A549 (cell line): ENCODE results near the gene MED27. TPM values are rescaled to one million over a fixed set of nuclear protein-coding genes. Genes with fewer than 3 reads are reported as not detected.

Source experiments
- ATAC-seq, 2 experiments: fragments of 200-7000 bp in 1 of 2; fragments of >200 bp in 1 of 2; cut with Nextera tagmentation in 1 of 2; cut with Tn5 transposase in 1 of 2; 3 replicates each; pipeline versions ENCODE4 v1.8.0 to v1.9.1; 2018 to 2020; ENCODE audit warnings: mild to moderate bottlenecking in 1 of 2, moderate library complexity in 1 of 2
- CTCF ChIA-PET: fragments of 300-600 bp; sonication (Branson Sonifier 250); formaldehyde crosslinking; extraction: SDS; loops from one replicate; lab custom pipeline; 2021; ENCODE audit warnings: antibody characterized with exemption, inconsistent platforms; lab: Yijun Ruan, JAX
- POLR2A ChIA-PET: fragments of 350-600 bp; formaldehyde crosslinking; extraction: SDS; loops from one replicate; lab custom pipeline; 2021; ENCODE audit warnings: antibody characterized with exemption, inconsistent platforms; lab: Yijun Ruan, JAX
- DNase-seq, 2 experiments: peaks; one replicate each; pipeline versions ENCODE4 v3.0.0 to v3.0.0-alpha.2; 2011 to 2016; ENCODE audit warnings: low read depth in 1 of 2, low spot score in 1 of 2
- FAIRE-seq: peaks from 2 replicates; lab custom pipeline; 2011; peaks lifted over from hg19 to GRCh38; lab: Jason Lieb, UNC
- H3K27ac ChIP-seq, 2 experiments: fragments of >200 bp; sonication (Bioruptor Twin); formaldehyde crosslinking; 3 replicates each; pipeline ENCODE4 v1.5.1; 2016 to 2017
- H3K4me1 ChIP-seq: fragments of >200 bp; sonication (Bioruptor Twin); formaldehyde crosslinking; 3 replicates; pipeline ENCODE4 v1.6.1; 2016
- H3K4me2 ChIP-seq: fragments of >200 bp; sonication (Bioruptor Twin); formaldehyde crosslinking; 3 replicates; pipeline ENCODE4 v1.6.1; 2016
- H3K4me3 ChIP-seq: fragments of >200 bp; sonication (Bioruptor Twin); formaldehyde crosslinking; 3 replicates; pipeline ENCODE4 v1.5.1; 2016
- H3K9me3 ChIP-seq: fragments of >200 bp; sonication (Bioruptor Twin); formaldehyde crosslinking; 3 replicates; pipeline ENCODE4 v1.6.1; 2016
- CEBPB ChIP-seq, 2 experiments: fragments of >200 bp in 1 of 2; sonication (Bioruptor Twin) in 1 of 2; formaldehyde crosslinking in 1 of 2; IDR thresholded peaks; 2 replicates each; pipeline ENCODE4 v1.6.1; 2012 to 2016
- EHF ChIP-seq: fragments of 250-450 bp; sonication (Bioruptor Pico); IDR thresholded peaks from 2 replicates; pipeline ENCODE4 v1.5.0; 2020; ENCODE audit warnings: mild to moderate bottlenecking
- EHMT2 ChIP-seq: fragments of 200-600 bp; sonication (generic); IDR thresholded peaks from 2 replicates; pipeline ENCODE4 v1.6.1; 2016; ENCODE audit warnings: antibody characterized with exemption, low read depth, mild to moderate bottlenecking, moderate library complexity
- FOSB ChIP-seq: fragments of 250-450 bp; sonication (Bioruptor Pico); IDR thresholded peaks from 2 replicates; pipeline ENCODE4 v1.5.0; 2020; ENCODE audit warnings: mild to moderate bottlenecking, moderate library complexity
- HEYL ChIP-seq: fragments of 250-450 bp; sonication (Bioruptor Pico); IDR thresholded peaks from 2 replicates; pipeline ENCODE4 v1.8.0; 2021; ENCODE audit warnings: mild to moderate bottlenecking, moderate library complexity
- HOXB13 ChIP-seq: fragments of 250-450 bp; sonication (Bioruptor Pico); IDR thresholded peaks from 2 replicates; pipeline ENCODE4 v1.5.0; 2020; ENCODE audit warnings: low read depth, mild to moderate bottlenecking, moderate library complexity
- JUN ChIP-seq, 2 experiments: fragments of >200 bp; sonication (Bioruptor Twin); formaldehyde crosslinking; IDR thresholded peaks; 2 replicates in 1 of 2; 3 replicates in 1 of 2; pipeline ENCODE4 v1.6.1; 2016 to 2017
- MAZ ChIP-seq: fragments of 150-350 bp; IDR thresholded peaks from 2 replicates; pipeline ENCODE4 v1.6.1; 2014; ENCODE audit warnings: antibody characterized with exemption, low read depth, low read length, borderline replicate concordance
- POLR2A ChIP-seq: IDR thresholded peaks from 2 replicates; pipeline ENCODE4 v1.6.1; 2012; ENCODE audit warnings: mild to moderate bottlenecking, low read length
- RARB ChIP-seq: fragments of 250-450 bp; sonication (Bioruptor Pico); IDR thresholded peaks from 2 replicates; pipeline ENCODE4 v1.8.0; 2021; ENCODE audit warnings: mild to moderate bottlenecking, moderate library complexity
- RFX5 ChIP-seq: fragments of 450-650 bp; IDR thresholded peaks from 2 replicates; pipeline ENCODE4 v1.7.1; 2014; ENCODE audit warnings: antibody characterized with exemption, mild to moderate bottlenecking, moderate library complexity
- TP53 ChIP-seq: fragments of 250-450 bp; sonication (Bioruptor Pico); IDR thresholded peaks from 2 replicates; pipeline ENCODE4 v1.5.0; 2021; ENCODE audit warnings: mild to moderate bottlenecking, moderate library complexity
- ZC3H11A ChIP-seq: fragments of 450-650 bp; IDR thresholded peaks from 2 replicates; pipeline ENCODE4 v1.6.1; 2014; ENCODE audit warnings: antibody characterized with exemption, mild to moderate bottlenecking
- ZFP36 ChIP-seq: fragments of 450-650 bp; IDR thresholded peaks from 2 replicates; pipeline ENCODE4 v1.6.1; 2014; ENCODE audit warnings: borderline replicate concordance; ENCODE audit not compliant: partially characterized antibody
- ZSCAN20 ChIP-seq: fragments of 250-450 bp; sonication (Bioruptor Pico); IDR thresholded peaks from 2 replicates; pipeline ENCODE4 v1.8.0; 2022; ENCODE audit warnings: mild to moderate bottlenecking, moderate library complexity
- WGBS: methylation state at CpG from one replicate; pipeline ENCODE4 v1.1.6; 2017; ENCODE audit errors: missing lambda C conversion rate; 5-methylcytosine and 5-hydroxymethylcytosine counted together
- polyA plus RNA-seq, 4 experiments: library from polyadenylated mRNA; depleted of rRNA in 3 of 4; stranded (reverse); fragments of >200 nt; fragmentation: RNase III in 1 of 4; extraction: RNeasy Plus Mini Kit Qiagen cat#74134 plus additional on column Dnase treatment in 1 of 4; gene quantifications; 2 replicates in 3 of 4; 3 replicates in 1 of 4; pipeline ENCODE4 v1.2.3, GENCODE V29; 2011 to 2017
- TF ChIP-seq, protein P1 (sequence below): IDR thresholded peaks from 2 replicates; pipeline ENCODE4 v1.6.1; 2012
- TF ChIP-seq, protein P2 (sequence below): fragments of 250-450 bp; sonication (Bioruptor Pico); IDR thresholded peaks from 2 replicates; pipeline ENCODE4 v1.5.0; 2021; ENCODE audit warnings: mild to moderate bottlenecking, moderate library complexity, borderline replicate concordance
- TF ChIP-seq, protein P3 (sequence below): IDR thresholded peaks from 2 replicates; pipeline ENCODE4 v1.6.1; 2012

The MED27 gene
- polyA plus RNA-seq, 2 of the 4 experiments (the other 2 are of a cell fraction): 24.2 to 37.8 TPM

DNA sequence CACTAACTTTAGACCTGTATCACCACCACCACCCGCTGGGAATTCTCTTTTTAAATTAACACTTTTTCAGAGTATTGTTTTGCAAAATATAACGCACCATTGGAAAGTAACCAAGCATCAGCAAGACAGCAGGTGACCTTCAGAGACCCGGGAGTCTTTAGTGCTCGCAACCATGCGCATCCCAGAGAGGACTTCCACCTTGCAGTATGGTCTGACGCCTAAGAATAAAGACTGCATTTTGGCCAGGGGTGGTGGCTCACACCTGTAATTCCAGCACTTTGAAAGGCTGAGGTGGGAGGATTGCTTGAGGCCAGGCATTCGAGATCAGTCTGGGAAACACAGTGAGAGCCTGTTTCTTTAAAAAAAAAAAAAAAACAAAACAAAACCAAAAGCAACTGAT, 113.8 kb downstream of the MED27 start:
- ChIA-PET CTCF (interaction anchor here (1.6 kb wide), 1 partner anchor 12 kb away, joined by 4 read pairs; no protein-coding TSS in a partner anchor), POLR2A (no interaction called here)
- peaks cover 3% of the 10 kb centered on the region; the same call in 1 of the 3 replicates for H3K4me1 ChIP-seq
- no peaks in the 10 kb centered on the region for H3K9me3 ChIP-seq
- H3K4me2 ChIP-seq: no peak overlapping the region
- no peak for ATAC-seq
- FAIRE-seq: no peak
- no peak overlapping the region for H3K4me3 ChIP-seq
- H3K27ac ChIP-seq: no peak overlapping the region
- WGBS: 92% methylated on average over 7 of the region's 7 CpGs
- TF ChIP-seq HEYL (no peak), TP53 (CRISPR knock-in tag) (no peak), ZSCAN20 (CRISPR knock-in tag) (no peak), RFX5 (no peak)
- TF ChIP-seq, protein P1, sequence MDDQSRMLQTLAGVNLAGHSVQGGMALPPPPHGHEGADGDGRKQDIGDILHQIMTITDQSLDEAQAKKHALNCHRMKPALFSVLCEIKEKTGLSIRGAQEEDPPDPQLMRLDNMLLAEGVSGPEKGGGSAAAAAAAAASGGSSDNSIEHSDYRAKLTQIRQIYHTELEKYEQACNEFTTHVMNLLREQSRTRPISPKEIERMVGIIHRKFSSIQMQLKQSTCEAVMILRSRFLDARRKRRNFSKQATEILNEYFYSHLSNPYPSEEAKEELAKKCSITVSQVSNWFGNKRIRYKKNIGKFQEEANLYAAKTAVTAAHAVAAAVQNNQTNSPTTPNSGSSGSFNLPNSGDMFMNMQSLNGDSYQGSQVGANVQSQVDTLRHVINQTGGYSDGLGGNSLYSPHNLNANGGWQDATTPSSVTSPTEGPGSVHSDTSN: no peak
- TF ChIP-seq, protein P2, sequence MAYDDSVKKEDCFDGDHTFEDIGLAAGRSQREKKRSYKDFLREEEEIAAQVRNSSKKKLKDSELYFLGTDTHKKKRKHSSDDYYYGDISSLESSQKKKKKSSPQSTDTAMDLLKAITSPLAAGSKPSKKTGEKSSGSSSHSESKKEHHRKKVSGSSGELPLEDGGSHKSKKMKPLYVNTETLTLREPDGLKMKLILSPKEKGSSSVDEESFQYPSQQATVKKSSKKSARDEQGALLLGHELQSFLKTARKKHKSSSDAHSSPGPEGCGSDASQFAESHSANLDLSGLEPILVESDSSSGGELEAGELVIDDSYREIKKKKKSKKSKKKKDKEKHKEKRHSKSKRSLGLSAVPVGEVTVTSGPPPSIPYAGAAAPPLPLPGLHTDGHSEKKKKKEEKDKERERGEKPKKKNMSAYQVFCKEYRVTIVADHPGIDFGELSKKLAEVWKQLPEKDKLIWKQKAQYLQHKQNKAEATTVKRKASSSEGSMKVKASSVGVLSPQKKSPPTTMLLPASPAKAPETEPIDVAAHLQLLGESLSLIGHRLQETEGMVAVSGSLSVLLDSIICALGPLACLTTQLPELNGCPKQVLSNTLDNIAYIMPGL (CRISPR knock-in tag): no peak
- no peak for DNase-seq

DNA sequence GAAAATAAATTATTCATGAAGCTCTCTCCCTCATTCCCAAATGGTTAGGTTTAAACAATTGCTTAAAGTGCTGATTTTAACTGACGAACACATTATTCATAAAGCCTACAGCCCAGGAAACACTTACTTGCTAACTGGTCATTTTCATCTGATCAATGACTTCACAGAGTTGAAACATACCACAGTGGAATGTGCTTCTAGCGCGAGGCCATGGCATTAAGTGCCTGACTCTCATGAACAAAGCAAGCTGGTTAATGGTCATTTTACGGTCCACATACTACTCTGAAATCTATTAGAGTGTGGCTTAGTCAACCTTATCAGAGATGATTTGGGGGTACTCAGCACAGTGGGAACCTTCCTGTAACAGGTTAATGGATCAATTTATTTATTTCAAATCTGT, 114.6 kb downstream of the MED27 start:
- ATAC-seq: no peak
- no peak for FAIRE-seq
- ChIA-PET POLR2A (no interaction called here), CTCF (no interaction called here)
- TF ChIP-seq, protein P1: no peak
- TF ChIP-seq EHMT2 (no peak), EHF (CRISPR knock-in tag) (no peak)
- Histone ChIP-seq H3K4me2 (no peak overlapping the region), H3K4me3 (no peak overlapping the region), H3K4me1 (peaks cover 10% of the 10 kb centered on the region; the same call in 2 of the 3 replicates), H3K9me3 (no peaks in the 10 kb centered on the region), H3K27ac (no peak overlapping the region)
- DNase-seq: no peak
- WGBS: 93% methylated on average over 4 of the region's 4 CpGs

DNA sequence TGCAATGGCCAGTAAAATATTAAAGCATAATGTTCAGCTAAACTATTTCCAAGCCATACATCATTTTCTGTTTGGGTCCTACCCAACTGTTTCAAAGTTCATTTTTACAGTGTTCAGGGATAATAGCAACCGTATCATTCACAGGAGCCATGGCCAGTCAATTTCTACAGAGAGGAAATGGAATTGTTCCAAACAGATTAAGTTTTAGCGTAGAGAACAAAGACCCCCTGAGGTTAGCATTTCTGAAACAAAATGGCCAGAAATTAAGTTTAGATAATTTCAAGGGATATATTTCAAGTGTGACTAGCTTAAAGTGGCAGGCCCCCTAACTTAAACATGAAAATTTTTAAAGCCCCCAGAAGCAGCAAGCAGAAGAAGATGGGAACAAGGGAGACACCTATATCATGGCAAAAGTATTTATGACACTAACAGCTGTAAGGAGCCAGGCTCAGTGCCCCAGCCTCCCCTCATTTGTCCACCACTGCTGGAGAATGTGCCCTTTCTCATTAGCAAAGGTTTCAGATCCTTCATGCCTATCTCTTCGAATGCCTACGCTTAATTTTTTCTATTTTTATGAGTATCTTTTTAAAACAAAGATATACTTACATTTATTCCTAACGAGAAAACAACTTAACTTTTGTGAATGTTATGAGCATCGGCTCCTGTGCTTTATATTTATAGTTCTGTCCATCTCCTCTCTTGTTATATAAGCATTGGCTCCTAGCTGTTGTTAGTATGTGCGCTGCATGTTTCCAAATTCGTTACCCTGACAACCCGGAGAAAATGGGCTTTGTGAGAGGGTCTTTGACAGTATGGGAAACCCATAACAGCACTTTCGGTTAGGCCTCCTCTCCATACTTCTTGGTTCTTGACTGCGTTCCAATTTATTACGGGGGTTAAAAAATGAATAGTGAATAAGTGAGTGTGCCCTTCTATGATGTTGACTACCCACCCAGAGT, 116.3 kb downstream of the MED27 start:
- H3K27ac ChIP-seq: no peak overlapping the region
- no peaks in the 10 kb centered on the region for H3K9me3 ChIP-seq
- FAIRE-seq (no peak), ATAC-seq (no peak), DNase-seq (no peak)
- CTCF ChIA-PET: interaction anchor here (1.0 to 1.1 kb wide), 2 partner anchors 10 to 296 kb away, joined by 4 read pairs; no protein-coding TSS in a partner anchor
- TF ChIP-seq CEBPB (IDR thresholded peaks at IDR 0.05) (no peak), FOSB (CRISPR knock-in tag) (no peak), JUN (IDR thresholded peaks at IDR 0.05) (no peak), ZC3H11A (no peak), HOXB13 (CRISPR knock-in tag) (no peak), EHF (CRISPR knock-in tag) (no peak), RARB (CRISPR knock-in tag) (no peak), ZFP36 (no peak), POLR2A (no peak), MAZ (no peak)
- TF ChIP-seq, protein P3, sequence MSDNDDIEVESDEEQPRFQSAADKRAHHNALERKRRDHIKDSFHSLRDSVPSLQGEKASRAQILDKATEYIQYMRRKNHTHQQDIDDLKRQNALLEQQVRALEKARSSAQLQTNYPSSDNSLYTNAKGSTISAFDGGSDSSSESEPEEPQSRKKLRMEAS: no peak
- H3K4me1 ChIP-seq: peaks cover 12% of the 10 kb centered on the region; the same call in 2 of the 3 replicates
- H3K4me3 ChIP-seq: no peak overlapping the region
- POLR2A ChIA-PET: no interaction called here
- WGBS: 92% methylated on average over 12 of the region's 12 CpGs
- H3K4me2 ChIP-seq: no peak overlapping the region
